ENCODE data around the gene SEMA4F.

DNA sequence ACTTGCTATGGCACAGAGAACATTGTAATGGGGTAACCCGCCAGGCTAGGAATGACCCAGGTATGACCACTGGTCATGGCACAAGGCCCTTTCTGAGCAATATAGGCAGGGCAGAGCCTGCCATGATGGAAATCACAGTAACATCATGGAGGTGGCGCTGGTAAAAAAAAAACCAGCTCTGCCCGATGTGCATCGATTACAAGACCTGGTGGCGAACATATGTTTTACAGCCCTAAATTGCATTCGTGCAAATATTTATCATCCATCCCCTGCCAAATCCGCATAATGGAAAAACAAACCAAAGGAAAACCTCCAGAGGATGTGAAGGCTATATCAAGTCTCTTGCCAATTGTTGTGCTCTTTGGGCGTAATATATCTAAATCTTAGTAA is 60.6 kb downstream of the SEMA4F start:
- no peak for TF ChIP-seq POLR2A (IDR thresholded peaks at IDR 0.05)
- TF ChIP-seq, protein P1, sequence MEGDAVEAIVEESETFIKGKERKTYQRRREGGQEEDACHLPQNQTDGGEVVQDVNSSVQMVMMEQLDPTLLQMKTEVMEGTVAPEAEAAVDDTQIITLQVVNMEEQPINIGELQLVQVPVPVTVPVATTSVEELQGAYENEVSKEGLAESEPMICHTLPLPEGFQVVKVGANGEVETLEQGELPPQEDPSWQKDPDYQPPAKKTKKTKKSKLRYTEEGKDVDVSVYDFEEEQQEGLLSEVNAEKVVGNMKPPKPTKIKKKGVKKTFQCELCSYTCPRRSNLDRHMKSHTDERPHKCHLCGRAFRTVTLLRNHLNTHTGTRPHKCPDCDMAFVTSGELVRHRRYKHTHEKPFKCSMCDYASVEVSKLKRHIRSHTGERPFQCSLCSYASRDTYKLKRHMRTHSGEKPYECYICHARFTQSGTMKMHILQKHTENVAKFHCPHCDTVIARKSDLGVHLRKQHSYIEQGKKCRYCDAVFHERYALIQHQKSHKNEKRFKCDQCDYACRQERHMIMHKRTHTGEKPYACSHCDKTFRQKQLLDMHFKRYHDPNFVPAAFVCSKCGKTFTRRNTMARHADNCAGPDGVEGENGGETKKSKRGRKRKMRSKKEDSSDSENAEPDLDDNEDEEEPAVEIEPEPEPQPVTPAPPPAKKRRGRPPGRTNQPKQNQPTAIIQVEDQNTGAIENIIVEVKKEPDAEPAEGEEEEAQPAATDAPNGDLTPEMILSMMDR (IDR thresholded peaks at IDR 0.05) = no peak
